ENCODE measurements around the gene ZNF782.
"Not testable (repeated sequence)": the region's sequence is repeated elsewhere in the genome, so short reads cannot be mapped to it uniquely, and the experiment has no call there.

- not testable (repeated sequence) for TF ChIP-seq POLR2A (IDR thresholded peaks at IDR 0.05; ENCODE audit: low read length); GATA1 (IDR thresholded peaks at IDR 0.05; ENCODE audit: low read depth, low read length)
Observed at GRCh38 chr9:96900010-96900409, 45.7 kb upstream of the ZNF782 start.
